GM21390 (cell line): ENCODE measurements around the gene SYN1.
A peak's percentile ranks its signal among the peaks of the same experiment; 100 is the strongest.

Experiments used
- ATAC-seq: cut with Tn5 transposase; IDR thresholded peaks from one replicate; pipeline ENCODE4 v1.9.1; 2021; ENCODE audit not compliant: unreplicated experiment

The SYN1 gene

DNA sequence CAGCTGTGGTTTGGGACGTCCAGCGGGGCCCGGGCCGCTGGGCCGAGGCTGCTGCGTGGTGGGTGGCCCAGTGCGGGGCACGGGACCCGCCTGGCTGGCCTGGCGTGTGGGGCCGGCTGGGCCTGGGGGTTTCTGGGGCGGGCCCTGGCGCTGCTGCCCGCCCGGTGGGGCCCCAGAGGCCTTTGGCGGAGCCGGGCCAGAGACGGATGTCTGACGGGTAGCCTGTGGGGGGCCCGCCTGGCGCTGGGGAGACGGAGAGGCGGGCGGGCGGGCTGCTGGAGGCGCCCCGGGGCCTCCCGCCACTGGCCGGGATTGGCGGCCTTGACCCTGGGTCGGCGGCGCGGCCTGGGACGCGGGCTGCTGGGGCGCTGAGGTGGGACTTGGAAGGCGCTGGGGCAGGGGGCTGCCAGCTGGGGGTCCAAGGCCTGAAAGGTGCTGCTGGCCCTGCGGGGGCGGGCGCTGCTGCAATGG lies 45.5 kb downstream of the SYN1 start:
- no peak for ATAC-seq

DNA sequence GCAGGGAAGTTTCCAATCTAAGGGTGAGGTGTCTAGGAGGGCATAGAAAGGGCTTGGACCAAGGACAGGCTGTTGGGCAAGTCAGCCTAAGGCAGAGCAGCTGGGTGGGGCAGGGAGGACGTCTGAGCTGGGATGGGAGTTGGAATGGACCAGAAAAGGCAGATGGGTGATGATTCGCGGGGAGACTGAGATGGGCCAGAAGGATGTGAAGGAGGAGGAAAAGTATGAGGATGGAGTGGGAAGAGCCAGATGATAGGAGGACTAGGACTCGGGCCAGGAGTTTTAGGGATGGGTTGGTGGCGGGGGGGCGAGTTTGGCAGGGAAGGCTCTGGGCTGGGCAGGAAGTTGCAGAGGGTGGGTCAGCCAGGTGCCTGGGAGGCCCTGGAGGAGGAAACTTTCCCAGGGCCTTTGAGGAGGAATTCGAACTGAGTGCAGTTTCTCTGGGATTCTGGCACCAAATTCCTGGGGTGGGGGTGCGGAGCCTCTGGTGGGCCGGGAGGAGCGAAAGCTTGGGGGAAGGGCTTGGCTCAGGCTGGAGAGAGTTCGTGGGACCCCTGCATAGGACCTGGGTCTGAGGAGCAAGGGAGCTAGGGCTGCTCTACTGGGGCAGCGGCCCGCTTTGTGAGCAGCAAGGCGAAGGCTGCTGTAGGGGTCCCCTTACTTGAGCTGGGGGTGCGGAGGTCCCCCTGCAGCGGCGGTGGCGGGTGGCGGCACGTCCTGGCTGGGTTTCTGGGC lies 46.1 kb downstream of the SYN1 start:
- no peak for ATAC-seq

DNA sequence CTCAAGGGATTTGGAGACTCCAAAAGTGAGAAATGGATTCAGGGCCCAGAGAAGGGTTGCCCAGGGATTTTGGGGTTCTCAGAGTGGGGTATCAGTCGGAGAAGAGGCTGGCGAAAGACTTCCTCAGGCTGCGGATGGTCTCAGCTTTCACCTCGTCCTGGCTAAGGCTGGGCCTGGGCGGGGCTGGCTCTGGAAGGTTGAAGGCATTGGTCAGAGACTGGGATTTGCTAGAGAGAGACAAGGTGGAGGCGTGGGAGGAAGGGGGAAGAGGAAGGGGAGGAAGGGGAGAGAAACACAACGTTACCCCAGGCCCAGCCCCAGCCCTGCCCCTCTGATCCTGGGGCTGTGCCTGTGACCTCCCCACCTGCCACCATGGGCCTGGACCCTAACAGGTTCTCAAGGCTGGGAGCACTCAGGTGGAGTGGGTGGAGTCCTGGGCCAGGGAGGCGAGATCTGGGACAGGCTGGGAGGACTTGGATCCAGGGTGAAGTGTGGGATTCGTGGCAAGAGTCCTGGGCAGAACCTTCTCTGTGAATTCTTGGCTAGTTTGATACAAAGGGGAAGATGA lies 46.8 kb downstream of the SYN1 start:
- ATAC-seq = no peak

DNA sequence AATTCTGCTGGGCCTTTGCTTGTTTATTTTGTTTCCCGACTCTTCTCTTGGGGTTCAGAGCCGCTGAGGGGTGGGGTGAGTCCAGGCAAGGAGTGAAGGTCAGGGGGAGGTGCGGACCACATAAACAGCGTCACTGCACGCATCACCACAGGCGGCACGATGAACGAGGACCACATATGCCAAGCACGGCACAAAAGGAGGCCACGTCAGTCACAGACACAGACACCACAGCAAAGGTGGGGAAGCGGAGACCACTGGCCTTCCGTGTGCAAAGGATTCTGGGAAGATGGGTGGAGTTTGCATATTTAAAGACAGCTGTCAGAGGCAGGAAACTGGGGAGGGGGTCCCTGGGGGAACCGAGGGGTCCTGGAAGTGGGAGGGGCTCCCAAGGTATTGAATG lies 47.8 kb downstream of the SYN1 start:
- ATAC-seq = no peak

DNA sequence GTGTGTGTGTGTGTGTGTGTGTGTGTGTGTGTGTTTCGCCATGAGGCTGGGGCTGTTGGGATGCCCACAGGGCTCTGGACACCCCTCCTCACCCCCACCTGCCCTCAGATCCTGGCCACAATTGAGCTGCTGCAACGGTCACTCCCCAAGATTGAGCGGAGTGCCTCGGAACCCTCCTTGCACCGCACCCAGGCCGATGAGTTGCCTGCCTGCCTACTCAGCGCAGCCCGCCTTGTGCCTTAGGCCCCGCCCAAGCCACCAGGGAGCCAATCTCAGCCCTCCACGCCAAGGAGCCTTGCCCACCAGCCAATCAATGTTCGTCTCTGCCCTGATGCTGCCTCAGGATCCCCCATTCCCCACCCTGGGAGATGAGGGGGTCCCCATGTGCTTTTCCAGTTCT lies 48.4 kb downstream of the SYN1 start:
- no peak for ATAC-seq

DNA sequence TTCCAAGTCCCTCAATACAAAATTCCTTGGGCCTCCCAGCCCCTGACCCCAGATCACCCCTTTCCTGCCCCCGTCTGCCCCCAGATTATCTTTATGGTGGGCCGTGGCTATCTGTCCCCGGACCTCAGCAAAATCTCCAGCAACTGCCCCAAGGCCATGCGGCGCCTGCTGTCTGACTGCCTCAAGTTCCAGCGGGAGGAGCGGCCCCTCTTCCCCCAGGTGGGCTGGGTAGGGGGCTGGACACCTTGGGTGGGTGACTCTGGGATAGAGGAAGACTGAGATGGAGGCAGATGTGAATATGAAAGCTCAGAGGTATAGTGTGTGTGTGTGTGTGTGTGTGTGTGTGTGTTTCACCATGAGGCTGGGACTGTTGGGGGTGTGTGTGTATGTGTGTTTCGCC lies 48.9 kb downstream of the SYN1 start:
- ATAC-seq = no peak

DNA sequence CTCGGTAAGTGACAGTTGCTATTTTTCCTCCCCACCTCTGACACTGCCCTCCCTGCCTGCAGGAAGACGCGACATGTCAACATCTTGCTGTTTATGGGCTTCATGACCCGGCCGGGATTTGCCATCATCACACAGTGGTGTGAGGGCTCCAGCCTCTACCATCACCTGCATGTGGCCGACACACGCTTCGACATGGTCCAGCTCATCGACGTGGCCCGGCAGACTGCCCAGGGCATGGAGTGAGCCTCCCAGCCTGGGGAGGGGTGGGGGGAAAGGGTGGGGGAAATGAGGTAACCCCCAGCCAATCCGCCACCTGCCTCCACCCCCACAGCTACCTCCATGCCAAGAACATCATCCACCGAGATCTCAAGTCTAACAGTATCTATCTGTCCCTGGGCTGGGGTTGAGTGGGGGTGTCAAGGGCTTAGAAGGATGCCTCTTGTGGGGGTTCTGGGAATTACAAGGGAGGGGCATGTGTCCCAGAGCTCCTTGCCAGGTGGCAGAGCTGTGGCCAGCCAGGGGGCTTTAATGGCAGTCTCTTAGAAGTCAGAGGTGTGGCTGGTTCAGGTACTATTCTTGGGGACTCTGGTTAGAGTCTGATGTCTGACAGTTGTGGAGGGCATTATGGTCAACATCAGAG lies 50.9 kb downstream of the SYN1 start:
- no peak for ATAC-seq

DNA sequence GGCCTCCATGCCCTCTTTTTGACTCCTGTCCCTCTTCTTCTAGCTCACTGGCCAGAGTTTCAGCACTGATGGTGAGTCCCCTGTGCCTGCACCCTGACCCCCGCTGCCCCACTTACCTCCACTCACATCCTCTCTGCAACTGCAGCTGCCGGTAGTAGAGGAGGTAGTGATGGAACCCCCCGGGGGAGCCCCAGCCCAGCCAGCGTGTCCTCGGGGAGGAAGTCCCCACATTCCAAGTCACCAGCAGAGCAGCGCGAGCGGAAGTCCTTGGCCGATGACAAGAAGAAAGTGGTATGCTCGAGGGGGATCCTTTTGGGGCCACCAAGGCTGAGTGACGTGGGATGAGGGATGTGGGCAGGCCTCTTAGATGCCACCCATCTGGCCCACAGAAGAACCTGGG lies 52.8 kb downstream of the SYN1 start:
- ATAC-seq = no peak

DNA sequence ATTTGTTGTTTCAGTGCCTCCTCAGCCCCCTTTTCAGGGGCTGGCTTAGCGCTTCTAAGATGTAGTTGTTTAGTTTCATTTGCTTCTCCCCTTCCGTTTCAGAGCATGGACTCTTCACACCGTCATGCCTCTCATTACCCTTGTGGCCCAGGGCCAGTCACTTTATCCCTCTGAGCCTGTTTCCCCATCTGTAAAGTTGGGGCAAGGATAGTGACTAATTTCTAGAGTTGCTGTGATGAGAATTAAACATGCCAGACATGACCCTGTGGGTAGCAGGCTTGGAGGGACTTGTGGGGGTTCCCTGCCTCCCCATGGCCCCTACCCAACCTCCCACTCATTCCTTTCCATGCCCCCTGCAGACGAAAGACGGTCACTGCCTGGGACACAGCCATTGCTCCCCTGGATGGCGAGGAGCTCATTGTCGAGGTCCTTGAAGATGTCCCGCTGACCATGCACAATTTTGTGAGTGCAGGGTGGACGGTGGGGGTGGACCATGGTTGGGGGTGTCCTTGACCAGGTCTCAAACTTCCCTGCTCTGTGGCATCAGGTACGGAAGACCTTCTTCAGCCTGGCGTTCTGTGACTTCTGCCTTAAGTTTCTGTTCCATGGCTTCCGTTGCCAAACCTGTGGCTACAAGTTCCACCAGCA lies 55.1 kb downstream of the SYN1 start:
- no peak for ATAC-seq

DNA sequence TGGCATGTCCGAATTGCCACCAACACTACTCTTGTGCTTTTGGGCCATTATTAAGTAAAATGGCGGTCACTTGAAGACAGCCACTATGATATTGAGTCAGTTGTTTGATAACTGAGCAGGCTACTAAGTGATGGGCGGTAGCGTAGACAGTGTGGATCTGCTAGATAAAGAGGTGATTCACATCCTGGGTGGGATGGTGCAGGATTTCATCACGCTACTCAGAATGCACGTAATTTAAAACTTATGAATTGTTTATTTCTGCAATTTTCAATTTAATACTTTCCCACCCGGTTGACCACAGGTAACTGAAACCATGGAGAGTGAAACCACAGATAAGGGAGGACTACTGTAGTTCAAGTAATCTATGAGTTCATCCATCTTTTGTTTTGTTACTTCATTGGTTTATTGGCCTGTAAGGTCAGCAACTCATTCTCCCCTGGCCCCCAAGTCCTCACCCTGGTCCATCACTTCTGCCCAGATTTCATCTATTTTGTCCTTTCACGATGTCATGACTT lies 55.8 kb downstream of the SYN1 start:
- ATAC-seq = no peak

DNA sequence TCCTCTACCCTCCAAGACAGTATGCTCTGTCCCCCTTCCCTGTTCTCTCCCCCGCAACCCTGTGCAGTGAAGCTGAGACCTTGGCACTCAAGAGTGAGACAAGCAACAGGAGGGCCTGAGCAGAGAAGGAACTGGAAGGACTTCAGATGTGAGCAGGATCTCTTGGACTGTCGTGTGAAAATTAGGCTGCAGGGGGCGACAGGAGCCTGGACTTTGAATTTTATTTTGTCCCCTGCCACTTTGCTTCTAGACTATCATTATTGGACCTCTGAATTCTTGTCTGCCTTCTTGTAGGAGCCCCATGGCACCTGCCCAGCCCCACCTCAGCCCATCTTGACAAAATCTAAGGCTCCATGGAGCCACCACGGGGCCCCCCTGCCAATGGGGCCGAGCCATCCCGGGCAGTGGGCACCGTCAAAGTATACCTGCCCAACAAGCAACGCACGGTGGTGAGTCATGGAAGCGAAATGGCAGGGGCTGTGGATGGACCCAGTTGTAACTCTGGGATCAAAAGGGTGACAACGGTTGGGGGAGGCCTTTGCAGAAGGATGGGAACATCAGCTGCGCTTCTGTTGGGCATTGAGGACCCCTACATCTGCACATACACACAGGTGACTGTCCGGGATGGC lies 56.9 kb downstream of the SYN1 start:
- no peak for ATAC-seq

DNA sequence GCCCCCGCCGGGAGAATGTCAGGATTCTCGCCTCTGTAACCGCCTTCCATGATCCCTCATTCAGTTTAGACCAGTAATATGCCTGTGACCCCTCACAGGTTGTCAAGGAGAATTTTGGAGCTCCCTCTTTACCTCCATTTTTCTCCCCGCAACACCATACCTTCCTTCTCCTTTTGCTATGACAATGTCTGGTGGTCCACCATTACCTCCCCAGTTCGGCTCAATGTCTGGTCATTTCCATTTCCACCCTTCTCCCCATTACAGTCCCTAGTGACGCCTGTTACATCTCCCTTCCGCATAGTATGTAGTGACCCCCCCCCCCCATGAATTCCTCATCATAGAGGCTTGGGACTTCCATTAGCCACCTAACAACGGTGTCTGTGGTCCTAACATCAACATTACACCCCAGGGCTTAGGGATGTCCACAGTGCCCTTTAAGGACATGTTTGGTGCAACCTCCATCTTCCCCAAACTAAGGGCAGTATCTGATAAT lies 58.0 kb downstream of the SYN1 start:
- no peak for ATAC-seq

DNA sequence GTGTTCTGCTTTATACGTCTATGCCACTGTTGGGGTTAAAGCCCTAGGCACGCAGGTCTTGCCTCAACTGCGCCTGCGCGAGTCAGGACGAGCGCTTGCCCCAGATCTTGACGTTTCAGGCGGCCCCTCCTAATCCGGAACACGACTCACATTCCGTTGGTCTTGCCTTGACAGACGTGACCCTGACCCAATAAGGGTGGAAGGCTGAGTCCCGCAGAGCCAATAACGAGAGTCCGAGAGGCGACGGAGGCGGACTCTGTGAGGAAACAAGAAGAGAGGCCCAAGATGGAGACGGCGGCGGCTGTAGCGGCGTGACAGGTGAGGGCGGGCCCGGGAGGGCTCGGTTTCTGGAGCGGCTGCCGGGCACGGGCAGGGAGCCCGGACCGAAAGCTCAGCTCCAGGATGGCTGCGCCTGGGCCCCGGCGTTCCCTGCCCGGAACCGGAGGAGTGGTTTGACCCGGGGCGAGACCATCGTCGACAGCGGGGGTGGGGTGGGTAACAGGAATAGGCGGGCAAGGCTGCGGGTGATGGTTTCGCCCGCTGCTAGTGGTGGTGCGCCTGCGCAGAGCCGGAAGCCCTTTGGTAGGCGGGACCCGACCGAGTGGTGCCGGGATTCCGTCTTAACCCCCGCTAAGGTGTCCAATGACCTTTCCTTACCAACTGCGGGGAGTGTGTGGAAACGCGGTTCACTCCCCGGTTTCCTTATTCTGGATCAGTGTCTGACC lies 58.6 kb downstream of the SYN1 start, which contains the start of gene ARAF:
Gene ARAF (plus strand): TSS at position 272 of the 725 bp plus-strand sequence. CDS start 1,763 bp downstream, outside the sequence.
- peak; percentile 92 for ATAC-seq

DNA sequence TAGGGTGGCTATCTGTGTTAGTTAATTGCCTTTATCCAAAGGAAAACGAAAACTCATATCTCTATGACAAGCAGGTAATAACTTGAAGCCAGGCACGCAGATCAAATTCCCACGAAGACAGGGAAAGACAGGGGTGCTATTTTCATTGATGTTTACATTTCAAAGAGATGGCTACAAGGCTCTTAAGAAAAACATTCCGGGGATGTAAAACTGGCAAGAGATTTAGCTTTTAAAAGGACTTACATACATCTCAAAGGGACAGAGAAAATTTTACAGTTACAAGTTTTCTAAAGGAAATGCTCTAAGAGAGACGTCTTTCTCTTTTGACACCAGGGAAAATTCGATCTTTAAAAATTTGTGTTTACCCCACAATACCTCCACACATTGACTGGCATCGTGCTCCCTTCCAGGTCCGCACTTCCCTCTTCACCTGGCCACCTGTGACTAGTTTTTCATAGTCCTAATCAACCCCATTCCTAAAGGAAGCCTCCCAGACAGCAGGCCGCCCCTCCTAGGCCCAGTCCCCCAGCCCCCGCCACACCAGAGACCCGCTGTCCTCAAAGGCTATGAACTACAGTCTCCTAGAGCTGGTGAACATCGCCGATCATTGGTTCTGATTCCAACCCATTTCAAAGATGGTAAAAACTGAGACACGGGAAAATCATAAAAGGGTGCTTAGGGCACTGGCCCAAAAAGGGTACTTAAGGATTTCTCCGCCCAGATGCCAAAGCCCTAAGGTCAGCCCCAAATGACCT lies 59.3 kb downstream of the SYN1 start:
- ATAC-seq = no peak

DNA sequence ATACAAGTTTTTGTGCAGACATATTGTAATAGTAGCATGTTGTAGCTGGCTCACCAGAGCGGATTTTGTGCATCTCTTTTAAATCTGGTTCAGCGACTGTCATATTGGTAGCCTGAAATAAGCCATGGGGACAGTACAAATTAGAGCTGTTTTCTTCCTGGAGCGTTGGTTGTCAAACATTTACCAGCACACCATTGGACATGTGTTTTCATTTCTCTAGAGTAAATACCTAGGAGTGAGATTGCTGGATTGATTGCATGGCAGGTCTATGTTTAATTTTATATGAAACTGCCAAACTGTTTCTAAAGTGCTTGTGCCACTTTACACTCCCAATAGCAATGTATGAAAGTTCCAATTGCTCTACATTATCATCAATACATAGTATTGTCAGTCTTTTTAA lies 61.2 kb downstream of the SYN1 start:
- ATAC-seq = no peak

DNA sequence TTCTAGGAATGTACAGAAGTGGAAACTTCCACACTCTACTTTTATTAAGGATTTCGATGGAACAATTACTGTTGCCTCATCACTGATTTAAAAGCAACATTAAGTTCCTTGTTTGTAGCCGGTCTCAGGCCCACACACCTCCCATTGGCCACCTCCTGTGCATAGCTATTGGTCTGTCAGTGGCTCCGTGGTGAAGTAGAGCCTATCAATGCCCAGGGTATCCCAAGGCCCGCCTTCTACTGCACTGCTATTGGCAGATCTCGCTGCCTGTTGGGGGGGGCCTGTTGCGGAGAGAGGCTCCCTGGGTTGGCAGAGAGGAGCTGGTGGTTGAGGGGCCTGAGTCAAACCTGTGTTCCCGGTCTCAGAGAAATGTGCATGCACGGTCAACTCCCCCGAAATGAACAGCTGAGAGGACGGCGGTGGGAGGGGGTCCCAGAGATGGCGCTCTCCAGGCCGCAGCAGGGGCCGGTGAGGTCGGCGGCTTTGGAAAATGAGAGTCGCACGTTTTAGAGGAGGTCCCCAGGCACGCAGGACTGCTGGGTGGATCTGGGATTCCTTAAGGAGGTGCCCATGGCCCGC lies 63.5 kb downstream of the SYN1 start:
- ATAC-seq = peak; percentile 88

DNA sequence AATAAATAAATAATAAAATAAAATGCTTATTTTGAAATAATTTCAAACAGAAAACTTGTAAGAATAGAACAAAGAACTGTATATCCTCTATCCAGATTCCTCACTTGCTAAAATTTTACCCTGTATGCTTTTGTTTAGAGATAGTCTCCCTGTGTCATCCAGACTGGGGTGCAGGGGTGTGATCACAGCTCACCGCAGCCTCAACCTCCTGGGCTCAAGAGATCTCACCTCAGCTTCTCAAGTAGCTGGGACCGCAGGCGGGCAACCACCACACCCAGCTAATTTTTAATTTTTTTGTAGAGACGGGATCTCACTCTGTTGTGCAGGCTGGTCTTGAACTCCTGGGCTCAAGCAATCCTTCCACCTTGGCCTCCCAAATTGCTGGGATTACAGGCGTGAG lies 76.2 kb downstream of the SYN1 start:
- ATAC-seq = no peak

DNA sequence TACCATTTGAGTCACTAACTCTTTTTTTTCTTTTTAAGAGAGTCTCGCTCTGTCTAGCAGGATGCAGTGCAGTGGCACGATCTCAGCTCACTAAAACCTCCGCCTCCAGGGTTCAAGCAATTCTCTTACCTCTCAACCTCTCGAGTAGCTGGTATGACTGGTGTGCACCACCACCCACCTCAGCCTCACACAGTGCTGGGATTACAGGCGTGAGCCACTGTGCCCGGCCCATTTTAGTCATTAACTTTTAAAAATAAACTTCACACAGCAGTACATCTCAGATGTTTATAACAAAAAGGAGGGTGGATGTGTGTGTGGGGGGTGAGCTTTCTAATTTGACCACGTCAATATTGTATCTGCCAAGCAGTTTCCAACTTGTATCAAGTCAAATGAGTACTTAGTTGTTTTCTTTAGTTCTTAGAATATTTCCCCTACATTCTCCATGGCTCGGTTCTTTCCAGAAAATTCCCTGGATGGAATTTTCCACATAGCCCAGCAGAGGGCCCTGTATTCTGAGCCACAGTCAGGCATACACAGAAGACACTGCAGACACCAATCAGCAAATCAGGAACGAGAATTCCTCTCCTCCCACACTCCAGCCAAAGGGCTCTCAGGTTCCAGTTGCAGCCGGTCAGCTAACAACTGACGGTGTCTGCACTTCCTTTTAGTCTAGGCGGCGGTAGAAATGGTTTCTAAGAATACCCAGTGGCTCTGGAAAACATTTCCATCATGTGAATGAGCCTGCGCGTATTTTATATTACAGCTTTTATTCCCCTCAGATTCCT lies 78.7 kb downstream of the SYN1 start:
- no peak for ATAC-seq
